CD4-positive, alpha-beta T cell treated with Interleukin-12 subunit alpha and Interleukin-12 subunit beta, for 1 hour (primary cell): ENCODE results near the gene SPPL3.

Experiments used
- DNase-seq: peaks from one replicate; pipeline ENCODE4 v3.0.0-alpha.2; 2020

Gene SPPL3

DNA sequence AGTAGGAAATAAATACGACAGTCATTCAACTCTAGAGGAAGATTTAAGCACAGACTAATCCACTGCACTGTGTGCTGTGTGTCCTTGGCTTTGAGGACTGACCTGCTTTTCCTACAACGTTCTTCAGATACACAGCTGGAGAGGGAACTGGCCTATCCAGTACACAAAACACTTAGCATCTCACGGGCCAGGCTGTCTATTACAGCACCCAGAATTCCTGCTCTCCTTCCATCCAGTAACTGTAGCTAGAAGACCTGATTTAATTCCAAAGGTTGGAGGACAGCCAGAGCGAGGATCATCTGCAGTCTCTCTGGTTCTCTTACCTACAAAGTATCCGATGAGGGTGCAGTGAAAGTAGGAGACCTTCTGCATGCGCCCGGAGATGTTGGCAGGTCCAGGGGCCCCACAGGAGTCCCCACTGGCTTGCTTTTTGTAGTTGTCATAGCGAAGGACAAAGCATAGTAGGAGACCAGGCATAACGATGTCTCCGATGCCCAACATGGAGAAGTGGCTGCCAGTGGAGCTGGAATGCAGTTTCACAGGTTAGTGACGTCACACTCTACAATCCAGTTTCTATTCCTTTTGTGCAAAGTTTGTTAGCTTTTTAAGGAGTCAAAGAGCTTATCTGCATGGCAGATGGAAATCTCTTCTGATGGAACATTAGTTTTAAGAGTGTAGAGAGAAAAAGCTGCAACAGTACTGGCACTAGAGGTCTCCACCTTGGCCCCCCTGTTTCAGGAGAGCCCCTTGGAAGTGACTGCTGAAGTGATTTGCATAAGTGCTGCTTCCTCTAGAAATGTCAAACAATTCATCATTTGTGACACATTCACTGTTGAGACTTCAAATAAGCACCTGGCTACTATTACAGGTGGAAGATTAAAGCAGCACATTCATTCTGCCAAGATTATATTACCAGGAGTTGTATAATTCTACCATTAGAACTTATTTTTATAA is 136.8 kb downstream of the SPPL3 start:
- no peak for DNase-seq

- DNase-seq: no peak
Measured at GRCh38 chr12:120766566-120766965, 137.6 kb downstream of the SPPL3 start.

DNA sequence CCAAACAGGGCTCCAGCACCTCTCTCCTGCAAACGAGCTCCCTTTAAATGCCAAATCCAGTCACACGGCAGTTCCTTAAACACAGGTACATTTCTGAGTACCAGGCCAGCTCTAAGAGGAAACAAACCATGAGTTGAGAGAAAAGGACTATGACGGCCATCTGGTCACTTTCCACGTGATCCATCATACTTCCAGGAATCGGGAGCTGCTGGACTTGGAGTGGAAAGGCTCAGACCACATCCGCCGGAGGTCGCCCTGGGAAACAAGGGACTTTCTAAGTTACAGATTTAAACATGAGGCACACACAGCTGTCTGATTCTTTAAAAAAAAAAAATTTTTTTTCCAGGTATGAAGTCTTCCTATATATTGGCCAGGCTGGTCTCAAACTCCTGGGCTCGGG is 139.3 kb downstream of the SPPL3 start:
- DNase-seq: no peak

GRCh38 chr12:120763250-120763649 is 140.9 kb downstream of the SPPL3 start:
- DNase-seq: no peak

GRCh38 chr12:120762086-120762485 is 142.1 kb downstream of the SPPL3 start:
- no peak for DNase-seq

- no peak for DNase-seq
Measured at GRCh38 chr12:120761519-120761934, 142.6 kb downstream of the SPPL3 start.

GRCh38 chr12:120760349-120761254 is 143.6 kb downstream of the SPPL3 start:
- peak; percentile 23 for DNase-seq

GRCh38 chr12:120759591-120760348 is 144.4 kb downstream of the SPPL3 start:
- no peak for DNase-seq

DNA sequence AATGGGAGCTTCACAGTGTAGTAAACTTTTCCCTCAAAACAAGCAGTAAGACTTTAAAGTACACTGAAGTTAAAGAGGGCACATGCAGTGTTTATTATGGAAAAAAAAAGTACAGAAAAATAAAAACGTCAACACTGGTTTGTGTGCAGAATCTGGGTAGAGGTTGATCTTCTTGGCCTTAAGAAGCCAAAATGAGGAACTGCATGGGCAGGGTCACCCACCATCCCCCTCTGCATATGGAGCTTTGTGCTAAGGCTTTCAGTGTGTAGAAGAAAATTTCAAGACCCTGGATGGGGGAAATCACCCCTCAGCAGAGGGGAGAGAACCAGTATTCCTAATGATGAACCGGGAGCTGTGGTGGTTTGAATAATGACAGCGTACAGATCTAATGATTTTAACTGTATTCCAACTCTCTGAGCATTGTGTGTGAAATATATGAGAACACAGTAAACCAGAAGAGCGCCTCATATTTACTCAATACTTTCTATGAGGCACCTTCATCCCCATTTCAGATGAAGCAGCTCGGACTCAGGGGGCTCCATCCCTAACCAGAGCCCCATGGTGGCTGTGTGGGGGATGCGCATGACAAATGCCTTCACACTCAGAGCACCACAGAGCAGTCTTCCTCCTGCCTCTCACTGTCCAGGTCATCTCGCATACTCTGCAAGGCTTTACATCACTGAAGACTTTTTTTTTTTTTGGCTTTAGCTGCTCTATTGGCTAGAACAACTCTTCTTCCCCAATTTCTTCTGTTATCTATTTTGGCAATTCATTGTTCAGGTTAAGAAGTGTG is 145.2 kb downstream of the SPPL3 start:
- no peak for DNase-seq

- DNase-seq: no peak
Measured at GRCh38 chr12:120757949-120758348, 146.2 kb downstream of the SPPL3 start.

DNA sequence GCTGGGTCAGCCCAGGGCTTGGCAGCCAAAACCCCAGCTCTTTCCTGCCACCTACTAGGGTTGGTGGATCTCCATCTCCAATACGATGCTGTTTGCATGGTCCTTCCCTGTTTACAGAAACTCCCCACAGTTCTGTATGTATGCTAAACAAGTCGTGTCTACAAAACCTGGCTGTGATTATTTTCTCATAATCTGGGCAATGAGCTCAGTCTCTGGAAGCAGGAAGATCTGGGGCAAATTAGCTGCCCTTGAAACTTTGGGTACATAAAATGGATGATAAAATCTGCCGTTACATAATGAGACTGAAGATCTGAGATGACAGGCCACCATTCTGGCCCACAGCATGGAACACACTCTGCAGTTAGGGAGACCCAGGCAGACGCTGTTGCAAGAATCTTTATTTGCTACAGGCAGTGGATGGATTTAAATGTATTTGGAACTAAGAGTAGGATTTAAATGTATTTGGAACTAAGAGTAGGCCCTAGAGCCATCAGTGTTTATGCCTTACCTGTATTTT is 146.9 kb downstream of the SPPL3 start:
- DNase-seq: no peak

GRCh38 chr12:120755269-120755668 is 148.9 kb downstream of the SPPL3 start:
- no peak for DNase-seq

GRCh38 chr12:120754792-120755191 is 149.4 kb downstream of the SPPL3 start:
- no peak for DNase-seq

GRCh38 chr12:120751389-120751788 is 152.8 kb downstream of the SPPL3 start:
- DNase-seq: no peak

DNA sequence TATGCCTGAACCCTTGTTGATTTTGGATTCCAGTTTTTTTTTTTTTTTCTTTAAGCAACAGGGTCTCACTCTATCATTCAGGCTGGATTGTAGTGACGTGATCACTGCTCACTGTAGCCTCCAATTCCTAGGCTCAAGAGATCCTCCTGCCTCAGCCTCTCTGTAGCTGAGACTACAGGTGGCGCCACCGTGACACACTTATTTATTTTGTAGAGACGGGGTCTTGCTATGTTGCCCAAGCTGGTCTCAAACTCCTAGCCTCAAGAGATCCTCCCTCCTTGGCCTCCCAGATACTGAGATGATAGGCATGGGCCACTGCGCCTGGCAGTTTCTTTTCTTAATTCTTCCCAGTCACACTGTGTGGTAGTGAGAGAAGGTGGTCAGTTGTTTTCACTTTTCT is 153.4 kb downstream of the SPPL3 start:
- no peak for DNase-seq

GRCh38 chr12:120749256-120749655 is 154.9 kb downstream of the SPPL3 start:
- no peak for DNase-seq

DNA sequence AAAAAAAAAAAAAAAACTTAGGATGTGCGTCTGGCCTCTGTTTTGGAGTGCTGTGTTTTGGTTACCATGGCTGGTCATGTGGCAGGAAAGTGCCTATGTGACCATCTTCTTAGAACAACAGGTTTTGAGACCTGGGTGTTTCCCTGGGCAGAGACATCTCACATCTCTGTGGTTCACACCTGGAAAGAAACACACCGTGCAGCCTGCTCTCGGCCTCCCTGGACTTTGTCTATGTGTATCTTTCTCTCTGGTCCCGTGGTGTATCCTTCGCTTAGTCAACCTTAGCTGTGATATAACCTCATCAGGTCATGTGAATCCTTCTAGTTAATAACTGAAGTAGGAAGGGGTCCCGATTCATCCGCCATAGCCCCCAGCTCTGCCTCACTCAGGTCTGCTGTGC is 155.9 kb downstream of the SPPL3 start:
- DNase-seq: no peak

DNA sequence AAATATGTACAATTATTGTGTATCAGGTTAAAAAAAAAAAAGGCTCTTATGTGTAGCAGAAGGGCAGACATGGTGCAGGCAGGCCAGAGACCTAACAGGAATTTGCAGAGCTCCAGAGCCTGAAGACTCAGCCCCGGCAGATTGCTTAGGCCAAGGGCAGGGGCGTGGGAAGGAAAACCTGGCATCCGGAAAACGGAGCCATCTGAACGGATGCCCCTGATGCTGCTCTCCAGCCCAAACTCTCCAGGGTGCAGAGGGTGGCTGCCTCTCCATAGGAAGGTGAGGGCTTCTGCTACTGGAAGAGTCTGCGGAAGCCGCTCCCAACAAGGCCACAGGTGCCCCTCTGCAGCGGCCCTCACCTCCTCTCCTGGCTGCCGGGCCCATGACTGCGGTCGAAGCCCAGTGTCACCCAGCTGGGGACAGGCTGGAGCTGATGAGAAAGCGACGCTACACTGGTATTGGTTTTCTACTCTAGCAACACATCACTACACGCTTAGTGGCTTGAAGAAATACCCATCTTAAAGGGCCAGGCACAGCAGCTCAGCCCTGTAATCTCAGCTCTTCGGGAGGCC is 159.2 kb downstream of the SPPL3 start:
- DNase-seq: no peak

GRCh38 chr12:120741476-120742421 is 162.4 kb downstream of the SPPL3 start:
- DNase-seq: no peak

GRCh38 chr12:120740871-120741270 is 163.3 kb downstream of the SPPL3 start:
- no peak for DNase-seq
